PC-9 (cell line): ENCODE data around the gene LRP10.

Experiments used
- EZH2 ChIP-seq: fragments of 200-600 bp; sonication (generic); IDR thresholded peaks from 2 replicates; pipeline ENCODE4 v1.8.0; 2017; ENCODE audit warnings: antibody characterized with exemption, low read depth
- TF ChIP-seq, protein P1 (sequence below): fragments of 200-600 bp; sonication (generic); conservative IDR thresholded peaks from 2 replicates; pipeline ENCODE4 v1.6.1; 2017; ENCODE audit warnings: mixed run types, antibody characterized with exemption, mild to moderate bottlenecking, moderate library complexity

DNA sequence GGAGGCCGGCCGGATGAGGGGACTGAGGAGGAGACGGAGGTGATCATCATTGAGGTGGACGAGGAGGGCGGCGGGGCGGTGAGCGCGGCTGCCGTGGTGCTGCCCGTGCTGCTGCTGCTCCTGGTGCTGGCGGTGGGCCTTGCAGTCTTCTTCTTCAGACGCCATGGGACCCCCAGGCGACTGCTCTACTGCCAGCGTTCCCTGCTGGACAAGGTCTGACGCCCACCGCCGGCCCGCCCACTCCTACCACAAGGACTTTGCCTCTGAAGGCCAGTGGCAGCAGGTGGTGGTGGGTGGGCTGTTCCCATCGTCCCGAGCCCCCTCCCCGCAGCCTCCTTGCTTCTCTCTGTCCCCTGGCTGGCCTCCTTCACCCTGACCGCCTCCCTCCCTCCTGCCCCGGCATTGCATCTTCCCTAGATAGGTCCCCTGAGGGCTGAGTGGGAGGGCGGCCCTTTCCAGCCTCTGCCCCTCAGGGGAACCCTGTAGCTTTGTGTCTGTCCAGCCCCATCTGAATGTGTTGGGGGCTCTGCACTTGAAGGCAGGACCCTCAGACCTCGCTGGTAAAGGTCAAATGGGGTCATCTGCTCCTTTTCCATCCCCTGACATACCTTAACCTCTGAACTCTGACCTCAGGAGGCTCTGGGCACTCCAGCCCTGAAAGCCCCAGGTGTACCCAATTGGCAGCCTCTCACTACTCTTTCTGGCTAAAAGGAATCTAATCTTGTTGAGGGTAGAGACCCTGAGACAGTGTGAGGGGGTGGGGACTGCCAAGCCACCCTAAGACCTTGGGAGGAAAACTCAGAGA is 25.5 kb upstream of the LRP10 start:
- TF ChIP-seq, protein P1, sequence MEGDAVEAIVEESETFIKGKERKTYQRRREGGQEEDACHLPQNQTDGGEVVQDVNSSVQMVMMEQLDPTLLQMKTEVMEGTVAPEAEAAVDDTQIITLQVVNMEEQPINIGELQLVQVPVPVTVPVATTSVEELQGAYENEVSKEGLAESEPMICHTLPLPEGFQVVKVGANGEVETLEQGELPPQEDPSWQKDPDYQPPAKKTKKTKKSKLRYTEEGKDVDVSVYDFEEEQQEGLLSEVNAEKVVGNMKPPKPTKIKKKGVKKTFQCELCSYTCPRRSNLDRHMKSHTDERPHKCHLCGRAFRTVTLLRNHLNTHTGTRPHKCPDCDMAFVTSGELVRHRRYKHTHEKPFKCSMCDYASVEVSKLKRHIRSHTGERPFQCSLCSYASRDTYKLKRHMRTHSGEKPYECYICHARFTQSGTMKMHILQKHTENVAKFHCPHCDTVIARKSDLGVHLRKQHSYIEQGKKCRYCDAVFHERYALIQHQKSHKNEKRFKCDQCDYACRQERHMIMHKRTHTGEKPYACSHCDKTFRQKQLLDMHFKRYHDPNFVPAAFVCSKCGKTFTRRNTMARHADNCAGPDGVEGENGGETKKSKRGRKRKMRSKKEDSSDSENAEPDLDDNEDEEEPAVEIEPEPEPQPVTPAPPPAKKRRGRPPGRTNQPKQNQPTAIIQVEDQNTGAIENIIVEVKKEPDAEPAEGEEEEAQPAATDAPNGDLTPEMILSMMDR, result no peak
- TF ChIP-seq EZH2, result no peak
